GM19468 (cell line): ENCODE data around the gene GPR26.

Experiments
- ATAC-seq: cut with Tn5 transposase; IDR thresholded peaks from one replicate; pipeline ENCODE4 v1.9.1; 2021; ENCODE audit warnings: mild to moderate bottlenecking, moderate library complexity, moderate number of reproducible peaks; ENCODE audit not compliant: unreplicated experiment; ENCODE audit errors: extremely low read depth

The GPR26 gene

GRCh38 chr10:123645016-123645415 lies 21.1 kb upstream of the GPR26 start:
- ATAC-seq: no peak

GRCh38 chr10:123645615-123646014 lies 20.5 kb upstream of the GPR26 start:
- no peak for ATAC-seq

DNA sequence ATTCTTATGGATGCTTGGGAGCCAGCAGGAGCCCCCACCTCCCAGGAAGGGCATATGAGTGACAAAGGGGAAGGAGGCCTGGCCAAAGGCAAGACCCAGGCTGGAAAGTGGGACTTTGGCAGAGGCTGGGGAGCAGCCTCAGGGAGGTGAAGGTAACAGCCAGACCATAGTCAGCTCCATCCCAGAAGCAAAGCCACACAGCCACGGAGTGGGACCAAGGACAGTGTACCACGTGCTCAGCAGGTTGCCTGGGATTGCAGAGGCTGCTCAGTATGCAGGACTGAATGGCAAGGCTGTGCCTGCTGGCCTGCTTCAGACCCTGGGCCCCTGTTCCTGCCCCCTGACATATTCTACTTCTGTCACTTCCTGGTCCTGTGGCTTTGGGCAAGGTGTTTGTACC lies 17.6 kb upstream of the GPR26 start:
- no peak for ATAC-seq

- no peak for ATAC-seq
Measured at GRCh38 chr10:123649676-123650075, 16.5 kb upstream of the GPR26 start.

GRCh38 chr10:123651421-123652047 lies 14.6 kb upstream of the GPR26 start:
- no peak for ATAC-seq

DNA sequence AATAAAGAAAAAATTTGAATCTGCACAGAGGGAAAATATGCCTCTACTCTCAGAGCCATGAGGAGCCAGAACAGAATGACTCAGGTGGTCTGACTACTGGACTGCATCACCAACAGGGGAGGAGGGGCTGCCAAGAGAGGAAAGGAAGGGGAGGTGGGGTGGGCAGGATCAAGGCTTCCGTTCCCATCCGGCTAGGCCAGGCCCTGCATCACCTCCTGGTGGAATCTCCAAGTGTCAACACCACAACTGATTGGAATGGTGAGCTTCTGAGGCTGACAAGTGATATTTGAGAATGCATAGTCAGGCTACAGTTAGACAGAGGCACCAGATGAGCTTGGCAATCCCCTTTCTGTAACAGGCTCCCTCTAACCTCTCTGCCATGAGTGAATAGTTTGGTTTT lies 10.4 kb upstream of the GPR26 start:
- ATAC-seq: no peak

GRCh38 chr10:123663522-123663921 lies 2.6 kb upstream of the GPR26 start:
- ATAC-seq: no peak

DNA sequence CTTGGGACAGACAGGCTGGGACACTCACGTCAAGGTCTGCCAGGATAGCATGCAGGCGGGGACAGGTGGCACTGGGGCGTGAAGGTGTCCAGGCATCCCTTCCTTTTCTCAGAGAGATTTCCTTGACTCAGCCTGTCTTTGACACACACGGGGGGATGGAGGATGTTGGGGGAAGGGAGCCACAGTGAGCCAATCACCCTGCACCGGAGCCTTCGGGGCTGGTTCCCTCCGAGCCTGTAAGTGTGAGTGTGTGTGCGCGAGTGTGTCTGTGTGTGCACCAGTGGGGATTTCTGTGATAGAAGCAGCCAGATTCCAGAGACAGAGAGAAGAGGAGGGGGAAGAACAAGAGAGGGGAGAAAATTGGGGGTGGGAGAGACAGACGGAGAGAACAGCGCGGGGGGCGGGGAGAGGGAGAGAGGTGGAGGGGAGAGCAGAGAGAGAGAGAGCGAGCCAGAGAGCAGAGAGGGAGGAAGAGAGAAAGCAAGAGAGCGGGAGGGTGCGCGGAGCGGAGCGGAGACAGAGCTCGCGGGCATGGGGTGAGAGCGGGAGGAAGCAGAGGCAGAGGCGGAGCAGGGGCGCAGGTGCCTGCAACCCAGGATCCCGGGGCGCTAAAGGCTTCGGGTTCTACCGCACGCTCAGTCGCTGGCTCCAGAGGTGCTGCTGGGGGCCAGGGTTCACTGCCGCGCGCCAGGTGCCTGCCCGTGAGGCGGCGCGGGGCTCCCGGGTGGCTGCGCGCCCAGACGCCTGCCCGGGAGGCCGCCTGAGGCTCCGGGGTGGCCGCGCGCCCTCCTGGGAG lies 466 bp upstream of the GPR26 start:
- ATAC-seq: no peak

DNA sequence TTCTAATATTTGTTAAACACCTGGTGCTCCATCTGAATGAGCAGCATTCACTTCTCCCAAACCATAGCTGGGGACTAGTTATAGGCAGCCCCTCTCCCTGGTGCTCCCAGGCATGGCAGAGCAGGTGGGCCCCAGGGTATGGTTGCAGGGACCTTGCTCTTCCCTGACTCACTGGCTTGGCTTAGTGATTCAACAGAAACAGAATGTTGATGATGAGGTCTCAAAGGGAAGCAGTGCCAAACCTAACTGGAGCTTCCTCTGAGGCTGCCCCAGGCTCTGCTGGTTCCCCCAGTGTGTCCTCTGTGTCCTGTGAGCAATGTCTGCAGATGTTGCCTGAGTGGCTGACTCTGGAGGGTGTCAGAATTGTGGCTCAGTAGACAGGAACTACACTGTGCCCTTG lies 3.7 kb downstream of the GPR26 start:
- ATAC-seq: no peak

- ATAC-seq: no peak
Measured at GRCh38 chr10:123673198-123673597, 7.0 kb downstream of the GPR26 start.

DNA sequence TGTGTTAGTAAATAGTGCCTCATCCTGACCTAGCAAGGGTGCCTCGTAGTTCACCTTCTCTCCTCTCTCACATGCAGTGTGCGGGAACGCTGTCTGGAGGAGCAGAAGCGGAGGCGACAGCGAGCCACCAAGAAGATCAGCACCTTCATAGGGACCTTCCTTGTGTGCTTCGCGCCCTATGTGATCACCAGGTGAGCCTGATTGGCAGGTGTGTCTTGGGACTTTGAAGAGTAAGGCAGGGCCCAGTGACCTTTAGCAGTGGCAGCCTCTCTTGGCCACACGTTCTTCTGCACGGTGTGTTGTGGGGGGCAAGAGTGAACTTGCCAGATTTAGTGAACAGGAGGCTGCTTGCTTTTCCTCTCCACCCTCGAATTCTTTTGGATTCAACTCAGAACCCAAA lies 8.6 kb downstream of the GPR26 start:
- ATAC-seq: no peak

GRCh38 chr10:123675811-123676210 lies 9.7 kb downstream of the GPR26 start:
- no peak for ATAC-seq

DNA sequence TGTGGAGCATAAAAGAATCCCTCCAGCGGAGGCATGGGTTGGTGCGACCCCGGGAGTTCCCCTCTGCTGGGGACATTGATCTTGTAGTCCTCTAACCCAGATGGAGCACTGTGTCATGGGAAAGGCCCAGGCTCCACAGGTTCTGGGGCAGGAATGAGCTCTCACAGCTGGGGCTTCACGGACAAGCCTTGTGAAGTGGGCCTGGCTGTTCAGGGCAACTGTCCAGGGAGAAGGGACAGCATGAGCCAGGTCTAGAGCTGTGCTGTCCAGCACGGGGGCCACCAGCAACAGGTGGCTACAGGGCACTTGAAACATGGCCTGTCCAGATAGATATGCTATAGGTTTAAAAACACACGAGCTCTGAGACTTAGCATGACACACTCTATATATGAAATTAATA lies 11.4 kb downstream of the GPR26 start:
- no peak for ATAC-seq

DNA sequence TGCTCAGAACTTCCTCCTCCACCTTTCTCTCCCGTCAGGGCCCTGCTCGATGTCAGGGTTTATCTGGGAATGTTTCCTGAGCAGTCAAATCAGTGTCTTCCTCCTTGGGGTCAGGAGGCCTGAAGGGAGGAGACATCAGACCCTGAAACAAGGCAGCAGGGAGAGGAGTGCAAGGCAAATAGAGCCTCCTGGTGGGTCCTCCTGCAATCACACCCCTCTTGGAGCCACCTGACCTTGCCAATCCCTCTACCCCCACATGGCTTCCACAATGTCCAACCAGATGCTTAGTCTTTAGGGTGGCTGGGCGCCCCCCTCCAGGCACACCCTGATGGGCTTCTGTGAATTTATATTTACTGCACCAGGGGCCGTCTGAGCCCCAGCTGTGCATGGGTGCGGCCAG lies 12.2 kb downstream of the GPR26 start:
- ATAC-seq: no peak

- no peak for ATAC-seq
Measured at GRCh38 chr10:123681285-123681684, 15.1 kb downstream of the GPR26 start.

GRCh38 chr10:123682477-123682876 lies 16.3 kb downstream of the GPR26 start:
- no peak for ATAC-seq

GRCh38 chr10:123683459-123683858 lies 17.3 kb downstream of the GPR26 start:
- no peak for ATAC-seq

GRCh38 chr10:123683865-123684264 lies 17.7 kb downstream of the GPR26 start:
- ATAC-seq: no peak

- no peak for ATAC-seq
Measured at GRCh38 chr10:123685260-123685659, 19.1 kb downstream of the GPR26 start.

- ATAC-seq: no peak
Measured at GRCh38 chr10:123687758-123688157, 21.6 kb downstream of the GPR26 start.

DNA sequence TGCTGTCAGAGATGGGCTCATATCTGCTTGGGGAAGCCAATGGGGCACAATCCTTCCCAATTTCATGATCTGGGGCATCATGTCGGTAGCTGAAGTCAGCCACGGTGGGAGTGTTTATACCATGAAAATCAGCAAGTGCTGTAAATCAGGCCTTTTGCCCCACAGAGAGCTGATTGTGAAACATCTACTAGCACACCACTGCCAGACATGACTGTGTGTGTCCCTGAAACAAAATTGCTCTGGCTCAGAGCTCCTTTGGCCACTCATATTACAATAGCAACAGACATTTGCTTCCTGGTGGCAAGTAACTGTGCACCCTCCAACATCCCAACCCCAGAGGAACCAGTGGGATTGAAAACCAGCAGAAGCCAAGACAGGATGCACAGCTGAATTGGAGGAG lies 23.7 kb downstream of the GPR26 start:
- no peak for ATAC-seq

DNA sequence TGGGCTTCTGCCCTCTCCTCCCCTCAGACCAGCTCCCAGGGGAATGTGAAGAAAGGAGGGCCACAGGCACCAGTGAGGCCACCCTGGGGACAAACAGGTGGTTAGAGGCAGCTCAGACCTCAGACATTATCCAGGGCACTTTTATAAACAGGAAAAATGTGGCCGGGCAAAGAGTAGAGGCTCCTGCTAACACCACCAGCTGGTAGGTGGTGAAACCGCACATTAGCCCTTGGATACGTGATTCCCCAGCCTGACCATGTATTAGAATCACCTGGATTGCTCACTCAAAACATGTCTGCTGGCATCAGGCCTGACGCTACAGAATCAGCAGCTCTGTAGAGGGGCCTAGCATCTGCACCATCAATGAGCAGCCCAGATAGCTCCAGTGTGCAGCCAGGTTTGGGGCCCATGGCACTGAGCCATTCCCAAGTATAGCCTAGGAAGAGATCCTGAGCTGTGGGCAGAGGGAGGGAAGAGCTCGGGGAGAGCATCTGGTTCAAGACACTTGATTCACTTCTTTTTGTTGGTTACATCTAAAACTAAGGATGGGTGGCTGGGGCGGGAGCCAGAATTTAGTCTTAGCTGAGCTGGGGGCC lies 37.1 kb downstream of the GPR26 start:
- ATAC-seq: no peak
